Measurements from ENCODE around the gene USP24. TPM values are rescaled to one million over a fixed set of nuclear protein-coding genes. Genes with fewer than 3 reads are reported as not detected.

Gene USP24
- total RNA-seq, 1 experiment from 2014 or later: 54.6 TPM

DNA sequence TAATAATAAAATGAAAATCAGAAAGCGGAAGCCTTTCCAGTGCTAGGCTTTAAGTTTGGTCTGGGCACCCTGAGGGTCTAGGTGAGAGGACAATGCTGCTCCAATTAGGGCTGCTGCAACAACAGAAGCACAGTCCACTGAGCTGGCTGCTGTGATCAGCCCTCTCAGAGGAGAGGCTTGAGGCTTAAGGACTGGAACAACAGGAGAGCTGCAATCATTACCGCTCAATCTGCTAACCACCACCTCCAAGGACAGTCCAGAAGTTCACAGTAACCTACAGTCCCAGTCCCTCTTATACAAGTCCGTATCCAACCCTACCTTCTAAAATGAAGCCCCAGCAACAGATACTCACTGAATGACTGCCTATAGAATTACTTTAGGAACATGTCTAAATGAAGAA, 62.1 kb downstream of the USP24 start:
- no peak overlapping the region for H3K27ac ChIP-seq (ENCODE audit: low read depth, low read length, poor library complexity, severe bottlenecking)
- no peak overlapping the region for H3K4me3 ChIP-seq (ENCODE audit: low read depth, low read length, poor library complexity, severe bottlenecking)
- H3K9me3 ChIP-seq (ENCODE audit: low read depth, low read length, poor library complexity, severe bottlenecking): no peaks in the 10 kb centered on the region
- CTCF ChIA-PET: no interaction called here
- H3K27me3 ChIP-seq (replicated peaks; ENCODE audit: insufficient read depth, low read depth, low read length, poor library complexity): no peaks in the 10 kb centered on the region
- DNase-seq (ENCODE audit: low spot score): no peak
- H3K36me3 ChIP-seq (ENCODE audit: insufficient read depth, low read length, poor library complexity, severe bottlenecking): peaks cover 34% of the 10 kb centered on the region
- POLR2A ChIA-PET (ENCODE audit: low non-redundant PET): no interaction called here
- intact Hi-C loops (cut with micrococcal nuclease; ENCODE audit: unreplicated experiment): no loop called here
- no peaks in the 10 kb centered on the region for H3K4me1 ChIP-seq (ENCODE audit: insufficient read depth, low read length, poor library complexity, severe bottlenecking)
- TF ChIP-seq EZH2 (IDR thresholded peaks at IDR 0.05; ENCODE audit: borderline replicate concordance, low read depth, low read length, poor library complexity, severe bottlenecking): no peak
- TF ChIP-seq, protein P1, sequence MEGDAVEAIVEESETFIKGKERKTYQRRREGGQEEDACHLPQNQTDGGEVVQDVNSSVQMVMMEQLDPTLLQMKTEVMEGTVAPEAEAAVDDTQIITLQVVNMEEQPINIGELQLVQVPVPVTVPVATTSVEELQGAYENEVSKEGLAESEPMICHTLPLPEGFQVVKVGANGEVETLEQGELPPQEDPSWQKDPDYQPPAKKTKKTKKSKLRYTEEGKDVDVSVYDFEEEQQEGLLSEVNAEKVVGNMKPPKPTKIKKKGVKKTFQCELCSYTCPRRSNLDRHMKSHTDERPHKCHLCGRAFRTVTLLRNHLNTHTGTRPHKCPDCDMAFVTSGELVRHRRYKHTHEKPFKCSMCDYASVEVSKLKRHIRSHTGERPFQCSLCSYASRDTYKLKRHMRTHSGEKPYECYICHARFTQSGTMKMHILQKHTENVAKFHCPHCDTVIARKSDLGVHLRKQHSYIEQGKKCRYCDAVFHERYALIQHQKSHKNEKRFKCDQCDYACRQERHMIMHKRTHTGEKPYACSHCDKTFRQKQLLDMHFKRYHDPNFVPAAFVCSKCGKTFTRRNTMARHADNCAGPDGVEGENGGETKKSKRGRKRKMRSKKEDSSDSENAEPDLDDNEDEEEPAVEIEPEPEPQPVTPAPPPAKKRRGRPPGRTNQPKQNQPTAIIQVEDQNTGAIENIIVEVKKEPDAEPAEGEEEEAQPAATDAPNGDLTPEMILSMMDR (conservative IDR thresholded peaks at IDR 0.05; ENCODE audit: low read depth, low read length): no peak
- BruUV-seq (replicated peaks): no TSS peak

- CTCF ChIA-PET: no interaction called here
- no TSS peak for BruUV-seq (replicated peaks)
- peaks cover 46% of the 10 kb centered on the region for H3K36me3 ChIP-seq (ENCODE audit: insufficient read depth, low read length, poor library complexity, severe bottlenecking)
Measured at GRCh38 chr1:55150880-55151588, 64.1 kb downstream of the USP24 start.

GRCh38 chr1:55148676-55149075, 66.5 kb downstream of the USP24 start:
- TF ChIP-seq, protein P1 (conservative IDR thresholded peaks at IDR 0.05; ENCODE audit: low read depth, low read length): no peak
- no peak for TF ChIP-seq EZH2 (IDR thresholded peaks at IDR 0.05; ENCODE audit: borderline replicate concordance, low read depth, low read length, poor library complexity, severe bottlenecking)
- intact Hi-C loops (cut with micrococcal nuclease; ENCODE audit: unreplicated experiment): no loop called here
- Histone ChIP-seq H3K9me3 (ENCODE audit: low read depth, low read length, poor library complexity, severe bottlenecking) (no peaks in the 10 kb centered on the region), H3K4me1 (ENCODE audit: insufficient read depth, low read length, poor library complexity, severe bottlenecking) (no peaks in the 10 kb centered on the region), H3K36me3 (ENCODE audit: insufficient read depth, low read length, poor library complexity, severe bottlenecking) (peaks cover 49% of the 10 kb centered on the region), H3K27ac (ENCODE audit: low read depth, low read length, poor library complexity, severe bottlenecking) (no peak overlapping the region), H3K27me3 (replicated peaks; ENCODE audit: insufficient read depth, low read depth, low read length, poor library complexity) (no peaks in the 10 kb centered on the region), H3K4me3 (ENCODE audit: low read depth, low read length, poor library complexity, severe bottlenecking) (no peak overlapping the region)
- no peak for DNase-seq (ENCODE audit: low spot score)
- ChIA-PET POLR2A (ENCODE audit: low non-redundant PET) (no interaction called here), CTCF (no interaction called here)
- no TSS peak for BruUV-seq (replicated peaks)

More at GRCh38 chr1:55150880-55151588, 64.1 kb downstream of the USP24 start:
- DNase-seq (ENCODE audit: low spot score): no peak
- Histone ChIP-seq H3K27me3 (replicated peaks; ENCODE audit: insufficient read depth, low read depth, low read length, poor library complexity) (no peaks in the 10 kb centered on the region), H3K4me3 (ENCODE audit: low read depth, low read length, poor library complexity, severe bottlenecking) (no peak overlapping the region), H3K9me3 (ENCODE audit: low read depth, low read length, poor library complexity, severe bottlenecking) (no peaks in the 10 kb centered on the region), H3K27ac (ENCODE audit: low read depth, low read length, poor library complexity, severe bottlenecking) (no peak overlapping the region), H3K4me1 (ENCODE audit: insufficient read depth, low read length, poor library complexity, severe bottlenecking) (no peaks in the 10 kb centered on the region)
- intact Hi-C loops (cut with micrococcal nuclease; ENCODE audit: unreplicated experiment): no loop called here
- POLR2A ChIA-PET (ENCODE audit: low non-redundant PET): no interaction called here
- no peak for TF ChIP-seq EZH2 (IDR thresholded peaks at IDR 0.05; ENCODE audit: borderline replicate concordance, low read depth, low read length, poor library complexity, severe bottlenecking)
- TF ChIP-seq, protein P1 (conservative IDR thresholded peaks at IDR 0.05; ENCODE audit: low read depth, low read length): no peak
